Right atrium auricular region (tissue), 2 donors: ENCODE results near the gene TLE3. TPM values are rescaled to one million over a fixed set of nuclear protein-coding genes. Genes with fewer than 3 reads are reported as not detected.

Source experiments
- DNase-seq: peaks from one replicate; pipeline ENCODE4 v3.0.0-alpha.2; 2019; ENCODE audit warnings: low spot score
- H3K27ac ChIP-seq, 2 donors: fragments of 200-600 bp; sonication (generic); 1 replicate in 1 of 2; 2 replicates in 1 of 2; pipeline ENCODE4 v1.5.1; 2016 to 2019
- H3K27me3 ChIP-seq, 2 donors: fragments of 200-600 bp; sonication (generic); one replicate each; pipeline versions ENCODE4 v1.5.1 to v1.6.0; 2017 to 2019
- H3K36me3 ChIP-seq: fragments of 200-600 bp; sonication (generic); one replicate; pipeline ENCODE4 v1.5.1; 2016
- H3K4me1 ChIP-seq, 2 donors: fragments of 200-600 bp; sonication (generic); one replicate each; pipeline versions ENCODE4 v1.5.1 to v1.6.0; 2017 to 2019
- H3K4me3 ChIP-seq, 2 donors: fragments of 200-600 bp; sonication (generic); 1 replicate in 1 of 2; 2 replicates in 1 of 2; pipeline ENCODE4 v1.5.1; 2017 to 2019; ENCODE audit warnings: mild to moderate bottlenecking in 1 of 2, moderate library complexity in 1 of 2
- H3K9me3 ChIP-seq, 2 donors: fragments of 200-600 bp; sonication (generic); one replicate each; pipeline ENCODE4 v1.5.1; 2019
- CTCF ChIP-seq, 2 donors: fragments of 200-600 bp; sonication (generic); IDR thresholded peaks; one replicate each; pipeline ENCODE4 v1.5.1; 2019; ENCODE audit warnings: antibody characterized with exemption in 2 of 2
- total RNA-seq, 2 donors: library from RNA; depleted of rRNA; stranded (reverse); fragments of >200 nt; gene quantifications; one replicate each; pipeline ENCODE4 v1.1.0, GENCODE V29; 2016

Gene TLE3
- total RNA-seq, 2 donors from 2014 or later, result 23.3 to 61.7 TPM

- H3K27ac ChIP-seq, result no peak overlapping the region
- H3K4me1 ChIP-seq, result peaks cover 0 to 14% of the 10 kb centered on the region in 2 donors
- no peaks in the 10 kb centered on the region for H3K36me3 ChIP-seq
- H3K4me3 ChIP-seq, result no peak overlapping the region
- H3K27me3 ChIP-seq, result no peaks in the 10 kb centered on the region
- H3K9me3 ChIP-seq, result no peaks in the 10 kb centered on the region
- no peak for TF ChIP-seq CTCF (IDR thresholded peaks at IDR 0.05)
- DNase-seq, result no peak
Measured at GRCh38 chr15:70109531-70109930, 11.8 kb upstream of the TLE3 start.

- no peaks in the 10 kb centered on the region for H3K36me3 ChIP-seq
- no peak overlapping the region for H3K27ac ChIP-seq
- peaks cover 0 to 26% of the 10 kb centered on the region in 2 donors for H3K4me1 ChIP-seq
- H3K9me3 ChIP-seq, result no peaks in the 10 kb centered on the region
- H3K4me3 ChIP-seq, result no peak overlapping the region
- no peak for DNase-seq
- TF ChIP-seq CTCF (IDR thresholded peaks at IDR 0.05), result no peak
- no peaks in the 10 kb centered on the region for H3K27me3 ChIP-seq
Measured at GRCh38 chr15:70103880-70104626, 6.3 kb upstream of the TLE3 start.

- no peak for TF ChIP-seq CTCF (IDR thresholded peaks at IDR 0.05)
- Histone ChIP-seq H3K4me1 (peaks cover 0 to 37% of the 10 kb centered on the region in 2 donors), H3K36me3 (no peaks in the 10 kb centered on the region), H3K4me3 (no peak overlapping the region), H3K9me3 (no peaks in the 10 kb centered on the region), H3K27me3 (no peaks in the 10 kb centered on the region), H3K27ac (no peak overlapping the region)
- no peak for DNase-seq
Measured at GRCh38 chr15:70102827-70103226, 5.1 kb upstream of the TLE3 start.

- Histone ChIP-seq H3K27me3 (no peaks in the 10 kb centered on the region), H3K4me1 (peaks cover 0 to 37% of the 10 kb centered on the region in 2 donors), H3K9me3 (no peaks in the 10 kb centered on the region), H3K4me3 (peak overlapping the region in 1 of 2 donors; percentile 41), H3K27ac (peak overlapping the region; percentile 63 to 73), H3K36me3 (no peaks in the 10 kb centered on the region)
- DNase-seq, result no peak
- no peak for TF ChIP-seq CTCF (IDR thresholded peaks at IDR 0.05)
Measured at GRCh38 chr15:70101459-70102113, 3.9 kb upstream of the TLE3 start.

GRCh38 chr15:70100474-70101341 is 3.0 kb upstream of the TLE3 start:
- peak in 1 of 2 donors; percentile 45 for TF ChIP-seq CTCF (IDR thresholded peaks at IDR 0.05)
- Histone ChIP-seq H3K4me3 (peak overlapping the region; percentile 15 to 41), H3K27ac (peak overlapping the region; percentile 63 to 73), H3K4me1 (peaks cover 0 to 44% of the 10 kb centered on the region in 2 donors), H3K9me3 (no peaks in the 10 kb centered on the region), H3K36me3 (no peaks in the 10 kb centered on the region), H3K27me3 (no peaks in the 10 kb centered on the region)
- peak; percentile 71 for DNase-seq
